PC-9 (cell line): ENCODE measurements around the gene INSM2.

Source experiments
- EZH2 ChIP-seq: fragments of 200-600 bp; sonication (generic); IDR thresholded peaks from 2 replicates; pipeline ENCODE4 v1.8.0; 2017; ENCODE audit warnings: antibody characterized with exemption, low read depth
- TF ChIP-seq, protein P1 (sequence below): fragments of 200-600 bp; sonication (generic); conservative IDR thresholded peaks from 2 replicates; pipeline ENCODE4 v1.6.1; 2017; ENCODE audit warnings: mixed run types, antibody characterized with exemption, mild to moderate bottlenecking, moderate library complexity

DNA sequence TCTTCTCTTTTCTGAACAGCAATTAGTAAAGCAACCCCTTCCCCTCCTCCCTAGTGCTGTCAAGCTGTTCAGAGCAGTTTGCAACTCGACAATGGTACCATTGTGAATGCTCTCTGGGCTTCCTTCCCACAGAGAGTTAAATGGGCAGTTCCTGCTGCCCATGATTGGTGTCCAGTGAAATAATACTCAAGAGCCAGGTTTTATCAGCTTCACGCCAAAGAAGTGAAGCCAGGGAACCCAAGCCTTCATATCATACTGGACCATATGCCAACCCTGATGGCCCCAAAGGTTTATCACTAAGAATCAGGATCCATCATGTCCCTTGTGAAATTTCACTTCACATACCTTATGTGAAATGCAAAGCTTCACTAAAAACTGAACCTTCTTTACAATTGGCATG is 24.7 kb downstream of the INSM2 start:
- TF ChIP-seq, protein P1, sequence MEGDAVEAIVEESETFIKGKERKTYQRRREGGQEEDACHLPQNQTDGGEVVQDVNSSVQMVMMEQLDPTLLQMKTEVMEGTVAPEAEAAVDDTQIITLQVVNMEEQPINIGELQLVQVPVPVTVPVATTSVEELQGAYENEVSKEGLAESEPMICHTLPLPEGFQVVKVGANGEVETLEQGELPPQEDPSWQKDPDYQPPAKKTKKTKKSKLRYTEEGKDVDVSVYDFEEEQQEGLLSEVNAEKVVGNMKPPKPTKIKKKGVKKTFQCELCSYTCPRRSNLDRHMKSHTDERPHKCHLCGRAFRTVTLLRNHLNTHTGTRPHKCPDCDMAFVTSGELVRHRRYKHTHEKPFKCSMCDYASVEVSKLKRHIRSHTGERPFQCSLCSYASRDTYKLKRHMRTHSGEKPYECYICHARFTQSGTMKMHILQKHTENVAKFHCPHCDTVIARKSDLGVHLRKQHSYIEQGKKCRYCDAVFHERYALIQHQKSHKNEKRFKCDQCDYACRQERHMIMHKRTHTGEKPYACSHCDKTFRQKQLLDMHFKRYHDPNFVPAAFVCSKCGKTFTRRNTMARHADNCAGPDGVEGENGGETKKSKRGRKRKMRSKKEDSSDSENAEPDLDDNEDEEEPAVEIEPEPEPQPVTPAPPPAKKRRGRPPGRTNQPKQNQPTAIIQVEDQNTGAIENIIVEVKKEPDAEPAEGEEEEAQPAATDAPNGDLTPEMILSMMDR = no peak
- no peak for TF ChIP-seq EZH2
